ENCODE results near the gene ELMO1.

ELMO1 gene

DNA sequence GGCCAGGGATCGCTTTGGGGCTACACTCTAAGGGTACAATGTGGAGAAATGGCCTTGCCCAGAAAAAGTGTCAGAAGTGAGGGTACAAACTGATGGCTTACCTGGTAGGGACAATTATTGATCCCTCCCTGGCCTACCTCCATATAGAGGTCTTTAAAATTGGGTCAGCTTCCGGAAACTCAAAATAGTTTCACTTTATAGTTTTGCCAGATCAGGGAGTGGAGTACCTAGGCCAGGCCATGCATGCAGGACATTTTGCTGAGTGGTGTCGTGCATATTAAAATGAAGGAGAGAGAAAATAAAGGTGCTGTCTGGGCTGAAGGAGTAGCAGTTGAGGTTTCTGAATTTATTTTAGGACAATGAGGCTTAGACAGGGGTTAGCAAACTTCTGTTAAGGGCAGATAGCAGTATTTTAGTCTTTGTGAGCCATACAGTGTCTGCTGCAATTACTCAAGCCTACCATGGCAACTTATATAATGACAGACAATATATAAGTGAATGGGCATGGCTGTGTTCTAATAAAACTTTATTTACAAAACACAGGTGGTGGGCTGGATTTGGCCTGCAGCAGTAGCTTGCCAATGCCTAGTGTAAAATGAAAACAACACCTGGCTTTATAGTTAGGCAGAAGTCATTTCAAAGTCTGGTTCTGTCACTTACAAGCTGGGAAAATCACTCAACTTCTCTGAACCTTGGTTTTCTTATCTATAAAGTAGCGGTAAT is 547.5 kb downstream of the ELMO1 start:
- DNase-seq (ENCODE audit: low read depth in 1 of 2, low spot score in 1 of 2) = no peak

DNA sequence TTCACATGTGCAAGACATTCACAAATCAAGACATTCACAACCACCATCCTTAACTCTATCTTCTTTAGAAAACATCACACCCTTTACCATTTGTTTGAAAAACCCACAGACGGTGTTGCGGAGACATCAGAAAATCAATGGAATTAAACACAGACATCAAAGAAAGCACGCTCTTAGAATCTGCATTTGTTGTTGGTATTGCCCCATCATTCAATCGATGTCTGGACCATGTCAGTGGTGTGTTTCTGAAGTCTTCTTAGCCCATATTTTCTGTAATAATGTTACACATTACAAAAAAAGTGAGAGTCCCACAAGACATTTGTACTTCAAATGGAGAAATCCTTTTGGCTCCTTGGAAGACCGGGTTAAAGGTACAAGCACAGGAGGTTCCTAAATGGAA is 550.5 kb downstream of the ELMO1 start:
- no peak for DNase-seq (ENCODE audit: low read depth in 1 of 2, low spot score in 1 of 2)

DNA sequence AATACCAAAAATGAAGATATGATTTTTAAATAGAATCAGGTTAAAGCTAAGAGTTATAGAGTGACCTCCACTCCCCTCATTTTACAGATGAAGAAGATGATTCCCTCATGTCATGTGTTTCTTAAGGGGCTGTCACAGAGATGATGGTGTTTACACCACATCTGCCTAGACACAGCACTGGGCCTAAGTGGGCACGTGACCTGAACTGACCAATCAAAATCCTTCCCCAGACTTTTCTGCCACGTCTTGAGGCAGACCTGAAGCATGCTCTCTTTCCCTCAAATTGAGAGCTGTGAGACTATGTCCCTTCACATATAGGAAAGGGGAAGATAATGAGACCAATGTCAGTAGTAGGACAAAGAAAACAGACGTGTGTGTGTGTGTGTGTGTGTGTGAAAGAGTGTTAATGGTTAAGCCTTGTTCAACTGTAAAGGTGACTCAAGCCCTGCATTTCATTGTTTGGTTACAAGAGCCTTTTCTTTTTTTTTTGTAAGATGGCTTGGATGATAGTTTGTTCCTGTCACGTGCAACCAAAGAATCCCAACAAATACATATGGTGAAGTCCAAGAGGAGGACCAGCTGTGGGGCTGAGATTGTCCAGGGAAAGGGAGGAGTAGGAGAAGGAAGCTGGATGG is 551.6 kb downstream of the ELMO1 start:
- DNase-seq (ENCODE audit: low read depth in 1 of 2, low spot score in 1 of 2) = no peak

DNA sequence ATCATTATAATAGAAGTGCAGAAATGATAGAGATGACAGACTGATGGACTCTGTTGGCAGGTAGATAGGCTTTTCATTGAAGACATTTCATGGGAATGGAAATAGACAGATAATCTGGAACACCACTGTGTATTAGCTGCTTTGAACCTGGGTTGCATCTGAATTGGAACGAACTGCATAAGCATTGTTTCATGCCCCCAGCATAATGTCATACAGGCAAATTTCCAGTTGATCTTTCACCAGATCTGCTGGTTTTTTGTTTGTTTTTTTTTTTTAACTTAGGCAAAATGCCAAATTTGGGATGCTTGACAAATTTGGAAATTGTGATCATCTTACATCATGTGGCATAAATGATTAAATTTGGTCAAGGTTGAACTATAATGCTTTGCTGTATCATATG is 552.2 kb downstream of the ELMO1 start:
- DNase-seq (ENCODE audit: low read depth in 1 of 2, low spot score in 1 of 2) = no peak

DNA sequence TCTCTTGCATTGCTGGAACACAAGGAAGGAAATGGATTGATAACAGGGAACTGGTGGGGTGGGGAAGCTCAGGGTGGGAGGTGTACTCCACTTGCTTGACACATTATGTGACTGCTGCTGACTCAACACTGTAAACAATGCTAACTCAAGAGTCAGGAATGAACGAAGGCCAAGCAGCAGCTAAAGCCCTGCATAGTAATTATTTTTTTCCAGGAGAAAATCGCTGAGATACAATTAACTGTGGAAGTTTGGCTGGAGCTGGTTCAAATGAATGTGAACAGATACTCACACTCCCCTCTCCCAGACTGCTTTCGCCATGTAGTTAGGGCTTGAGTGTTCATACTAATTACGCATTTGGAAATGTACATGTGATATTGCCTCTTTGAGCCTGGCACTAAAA is 553.5 kb downstream of the ELMO1 start:
- DNase-seq (ENCODE audit: low read depth in 1 of 2, low spot score in 1 of 2) = no peak

DNA sequence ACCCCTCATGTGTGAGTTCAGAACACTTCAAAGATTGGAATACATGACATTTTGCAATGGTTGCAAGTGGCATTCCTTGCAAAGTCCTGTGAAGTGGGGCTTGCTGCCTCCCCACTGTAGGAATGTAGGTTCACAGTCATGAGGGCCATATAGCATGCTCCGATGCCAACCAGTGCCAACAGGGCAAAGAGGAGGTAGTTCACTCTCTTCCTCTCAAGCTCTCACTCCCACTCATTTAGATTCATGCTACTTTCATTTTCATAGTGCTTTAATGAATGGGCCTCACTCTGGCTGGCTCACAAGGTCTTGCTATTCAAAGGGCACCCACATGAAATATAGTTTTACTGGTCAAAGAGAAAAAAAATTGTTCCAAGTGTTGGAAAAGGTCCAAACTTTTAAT is 554.5 kb downstream of the ELMO1 start:
- no peak for DNase-seq (ENCODE audit: low read depth in 1 of 2, low spot score in 1 of 2)

DNA sequence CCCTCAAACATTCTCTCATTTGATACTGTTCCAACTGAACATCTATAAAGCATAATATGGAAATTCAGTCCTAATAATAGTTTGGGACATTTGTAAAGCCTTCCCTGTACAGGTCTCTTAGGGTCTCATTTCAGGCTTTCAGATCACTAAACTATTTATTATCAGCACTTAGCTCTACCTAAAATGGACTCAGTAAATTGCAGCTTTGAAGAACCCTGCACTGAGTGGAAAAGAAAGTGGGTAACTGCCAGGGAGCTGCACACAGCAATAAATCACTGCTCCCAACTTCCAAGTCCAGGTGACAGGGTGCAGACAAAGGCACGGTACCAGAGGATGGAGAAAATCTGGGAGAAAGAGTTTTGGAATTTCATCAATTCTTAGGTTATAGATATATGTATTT is 559.5 kb downstream of the ELMO1 start:
- no peak for DNase-seq (ENCODE audit: low read depth in 1 of 2, low spot score in 1 of 2)

DNA sequence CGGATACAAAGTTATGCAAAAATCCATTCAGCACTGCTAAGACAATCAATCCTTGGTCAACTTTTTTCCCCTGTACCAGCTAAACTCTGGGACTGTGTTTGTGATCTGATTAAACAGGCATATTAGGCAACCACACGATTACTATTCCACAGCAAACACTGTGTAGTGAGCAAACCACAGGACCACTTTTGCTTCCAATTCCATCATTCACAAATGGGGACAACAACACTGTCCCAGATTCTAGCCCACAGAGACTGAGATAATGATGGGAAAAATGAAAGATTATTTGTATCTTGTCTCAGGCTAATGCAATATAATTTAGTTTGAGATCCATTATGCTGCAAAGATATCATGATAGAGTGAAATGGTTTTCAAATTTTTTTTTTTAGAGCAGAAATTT is 560.7 kb downstream of the ELMO1 start:
- no peak for DNase-seq (ENCODE audit: low read depth in 1 of 2, low spot score in 1 of 2)

DNA sequence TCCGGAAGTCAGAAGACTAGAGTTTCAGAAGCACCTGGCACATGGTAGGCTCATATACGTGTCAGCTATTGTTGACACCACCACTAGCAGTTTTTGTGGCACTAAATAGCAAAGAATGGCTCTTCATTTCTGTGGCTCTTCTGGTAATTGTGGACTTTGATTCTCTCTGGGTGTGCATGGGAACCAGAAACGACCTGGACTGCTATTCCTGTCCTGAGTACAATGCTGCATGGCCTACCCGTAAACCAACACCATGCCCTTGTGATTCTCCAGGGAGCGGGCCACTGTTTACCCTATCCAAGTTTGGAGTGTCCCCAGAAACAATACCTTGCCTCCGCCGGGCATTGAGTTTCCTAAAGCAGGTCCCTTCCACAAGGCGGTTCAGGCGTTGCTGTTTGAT is 561.4 kb downstream of the ELMO1 start:
- no peak for DNase-seq (ENCODE audit: low read depth in 1 of 2, low spot score in 1 of 2)

DNA sequence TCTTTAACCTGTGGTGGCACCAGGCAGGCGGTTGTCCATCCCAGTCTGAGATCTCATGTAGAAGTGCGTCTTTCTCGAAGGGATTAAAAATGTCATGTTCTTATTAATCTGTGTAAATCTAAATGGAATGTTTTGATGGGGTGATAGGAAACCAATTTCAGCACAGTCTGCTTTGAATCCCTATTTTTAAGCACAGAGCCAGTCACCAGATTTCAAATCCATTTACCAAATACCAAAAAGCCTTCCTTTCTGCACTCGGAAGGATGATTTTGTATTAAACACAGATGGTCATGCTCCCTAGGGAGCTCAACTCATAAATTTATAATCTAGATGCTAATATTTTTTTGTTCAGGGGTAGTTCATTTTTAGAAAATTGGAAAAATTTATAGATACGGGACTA is 563.8 kb downstream of the ELMO1 start:
- no peak for DNase-seq (ENCODE audit: low read depth in 1 of 2, low spot score in 1 of 2)

- no peak for DNase-seq (ENCODE audit: low read depth in 1 of 2, low spot score in 1 of 2)
These were observed 564.3 kb downstream of the ELMO1 start for GRCh38 chr7:36884351-36884750.

GRCh38 chr7:36881233-36881874 is 567.3 kb downstream of the ELMO1 start:
- no peak for DNase-seq (ENCODE audit: low read depth in 1 of 2, low spot score in 1 of 2)

DNA sequence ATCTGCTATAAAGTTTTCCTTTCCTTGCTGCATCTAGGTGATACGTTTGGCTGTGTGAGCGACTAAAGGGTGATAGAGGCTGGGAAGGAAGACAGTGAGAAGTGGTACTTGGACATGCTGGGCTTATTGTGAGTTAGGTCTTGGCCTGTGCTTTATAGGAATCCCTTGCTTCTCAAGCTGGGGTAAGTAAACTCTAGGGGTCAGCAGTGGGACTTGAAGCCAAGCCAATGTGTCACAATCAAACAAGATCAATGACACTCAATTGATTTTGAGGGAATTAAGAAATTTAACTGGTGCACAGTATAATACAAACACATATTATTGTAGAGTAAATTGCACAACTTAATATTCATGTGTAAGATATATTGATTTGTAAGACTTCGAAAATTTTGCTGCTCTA is 568.6 kb downstream of the ELMO1 start:
- DNase-seq (ENCODE audit: low read depth in 1 of 2, low spot score in 1 of 2) = no peak

- no peak for DNase-seq (ENCODE audit: low read depth in 1 of 2, low spot score in 1 of 2)
These were observed 569.6 kb downstream of the ELMO1 start for GRCh38 chr7:36879021-36879420.

- no peak for DNase-seq (ENCODE audit: low read depth in 1 of 2, low spot score in 1 of 2)
These were observed 570.4 kb downstream of the ELMO1 start for GRCh38 chr7:36878288-36878687.

GRCh38 chr7:36875794-36876193 is 572.9 kb downstream of the ELMO1 start:
- DNase-seq (ENCODE audit: low read depth in 1 of 2, low spot score in 1 of 2) = no peak

DNA sequence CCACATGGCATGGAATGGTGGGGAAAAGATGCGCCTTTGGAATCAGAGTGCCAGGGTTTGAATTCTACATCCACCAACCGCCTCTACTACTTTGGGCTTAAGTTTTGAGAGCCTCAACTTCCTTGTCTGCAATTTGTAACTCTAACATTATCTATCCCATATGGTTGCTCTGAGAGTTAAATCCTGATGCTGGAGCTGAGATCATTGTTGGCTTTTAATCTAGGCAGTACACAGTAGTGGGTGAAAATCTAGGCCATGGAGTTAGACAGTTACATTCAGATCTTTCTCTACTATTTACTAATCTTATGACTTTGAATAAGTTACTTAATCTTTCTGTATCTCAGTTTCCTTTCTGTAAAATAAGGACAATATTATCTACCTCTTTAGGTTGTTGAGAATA is 574.6 kb downstream of the ELMO1 start:
- DNase-seq (ENCODE audit: low read depth in 1 of 2, low spot score in 1 of 2) = no peak

DNA sequence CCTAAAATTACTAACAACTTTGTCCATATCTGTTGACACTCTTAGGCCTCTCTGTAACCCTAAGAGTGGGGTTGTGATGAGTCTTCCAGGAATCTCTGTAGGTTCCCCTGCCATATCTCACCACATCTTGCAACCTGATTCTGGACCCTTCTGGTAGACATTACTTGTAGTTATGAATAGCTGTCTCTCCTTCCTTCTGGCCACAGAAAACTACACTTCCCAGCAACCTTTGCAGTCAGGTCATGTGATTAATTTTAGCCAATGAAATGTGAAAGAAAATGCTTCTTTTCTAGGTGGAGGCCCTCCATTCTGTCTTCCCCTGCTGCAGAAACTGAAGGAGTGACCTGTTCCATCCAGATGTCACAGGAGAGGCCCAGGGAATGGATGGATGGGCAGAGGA is 576.8 kb downstream of the ELMO1 start:
- no peak for DNase-seq (ENCODE audit: low read depth in 1 of 2, low spot score in 1 of 2)

DNA sequence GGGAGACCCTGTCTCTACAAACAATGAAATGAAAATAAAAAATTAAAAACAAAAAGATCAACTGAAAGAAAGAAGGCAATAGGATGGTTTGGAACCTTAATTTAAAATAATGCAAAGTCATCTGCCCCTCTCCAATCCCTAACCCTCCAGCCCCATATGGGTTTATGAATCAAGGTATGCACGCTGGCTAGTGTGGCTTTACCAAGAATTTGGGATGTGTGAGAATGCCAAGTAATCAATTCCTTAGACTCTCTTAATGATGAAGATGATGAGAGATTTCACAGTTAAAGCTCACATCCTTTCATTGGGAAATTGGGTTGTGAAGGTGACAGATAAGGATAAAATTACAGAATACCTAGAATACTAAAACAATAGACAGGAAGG is 577.3 kb downstream of the ELMO1 start:
- no peak for DNase-seq (ENCODE audit: low read depth in 1 of 2, low spot score in 1 of 2)

GRCh38 chr7:36870625-36871354 is 577.9 kb downstream of the ELMO1 start:
- DNase-seq (ENCODE audit: low read depth in 1 of 2, low spot score in 1 of 2) = no peak

DNA sequence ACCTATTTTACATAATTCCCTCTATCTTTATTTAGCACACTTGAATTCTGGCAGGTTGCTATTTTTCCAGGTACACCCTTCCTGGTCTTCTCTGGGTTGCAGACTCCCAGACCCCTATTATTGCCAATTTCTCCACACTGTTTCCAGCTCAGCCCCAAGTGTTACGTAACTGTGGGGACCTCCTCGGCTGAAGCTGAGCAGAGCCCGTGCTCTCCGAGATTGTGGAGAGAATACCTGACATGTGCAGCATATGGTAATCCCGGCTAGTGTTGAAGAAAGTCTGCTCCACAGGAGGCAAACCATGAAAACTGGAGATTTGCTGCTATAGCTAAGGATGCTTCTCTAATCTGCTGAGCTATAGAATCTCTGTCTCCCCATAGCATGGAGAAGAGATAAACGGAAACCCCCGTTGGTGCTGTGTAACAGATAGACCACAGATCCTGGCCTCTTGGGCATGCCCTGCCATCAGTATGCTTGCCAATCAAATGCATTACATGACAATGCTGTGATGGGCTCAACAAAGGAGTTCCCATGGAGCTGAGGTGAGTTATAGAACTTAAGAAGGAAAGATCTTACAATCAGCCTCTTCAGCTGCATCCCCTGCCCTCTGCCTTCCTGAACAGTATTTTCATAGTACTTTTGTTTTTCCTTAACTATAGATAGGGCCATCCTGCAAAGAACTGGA is 579.8 kb downstream of the ELMO1 start:
- no peak for DNase-seq (ENCODE audit: low read depth in 1 of 2, low spot score in 1 of 2)
